Body of pancreas (tissue), 4 donors: ENCODE data around the gene CEP95.

Experiments used
- POLR2A ChIP-seq, 3 donors: fragments of 450-650 bp; IDR thresholded peaks; one replicate each; pipeline ENCODE4 v1.6.1; 2016; ENCODE audit warnings: antibody characterized with exemption in 3 of 3, mild to moderate bottlenecking in 2 of 3
- TF ChIP-seq, protein P1 (sequence below), 7 experiments: fragments of 450-650 bp in 4 of 7; fragments of 200-600 bp in 3 of 7; sonication (generic) in 3 of 7; IDR thresholded peaks; one replicate each; pipeline ENCODE4 v1.5.1; 2016 to 2019; ENCODE audit warnings: antibody characterized with exemption in 7 of 7

DNA sequence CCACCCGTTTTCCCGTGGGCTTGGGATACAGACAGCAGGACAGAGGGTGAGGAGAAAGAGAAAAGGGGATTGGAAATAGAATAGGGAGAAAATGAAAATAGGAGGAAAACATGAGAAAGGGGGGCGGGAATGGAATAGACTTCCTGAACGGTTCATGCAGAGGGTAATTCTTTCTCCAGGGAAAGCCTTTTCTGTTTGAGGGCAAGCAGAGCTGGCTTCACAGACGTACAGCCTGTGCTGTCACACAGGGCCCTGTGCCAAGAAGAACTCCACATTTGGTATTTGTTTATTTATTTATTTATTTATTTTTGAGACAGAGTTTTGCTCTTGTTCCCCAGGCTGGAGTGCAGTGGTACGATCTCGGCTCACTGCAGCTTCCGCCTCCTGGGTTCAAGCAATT lies 45.8 kb upstream of the CEP95 start:
- TF ChIP-seq, protein P1, sequence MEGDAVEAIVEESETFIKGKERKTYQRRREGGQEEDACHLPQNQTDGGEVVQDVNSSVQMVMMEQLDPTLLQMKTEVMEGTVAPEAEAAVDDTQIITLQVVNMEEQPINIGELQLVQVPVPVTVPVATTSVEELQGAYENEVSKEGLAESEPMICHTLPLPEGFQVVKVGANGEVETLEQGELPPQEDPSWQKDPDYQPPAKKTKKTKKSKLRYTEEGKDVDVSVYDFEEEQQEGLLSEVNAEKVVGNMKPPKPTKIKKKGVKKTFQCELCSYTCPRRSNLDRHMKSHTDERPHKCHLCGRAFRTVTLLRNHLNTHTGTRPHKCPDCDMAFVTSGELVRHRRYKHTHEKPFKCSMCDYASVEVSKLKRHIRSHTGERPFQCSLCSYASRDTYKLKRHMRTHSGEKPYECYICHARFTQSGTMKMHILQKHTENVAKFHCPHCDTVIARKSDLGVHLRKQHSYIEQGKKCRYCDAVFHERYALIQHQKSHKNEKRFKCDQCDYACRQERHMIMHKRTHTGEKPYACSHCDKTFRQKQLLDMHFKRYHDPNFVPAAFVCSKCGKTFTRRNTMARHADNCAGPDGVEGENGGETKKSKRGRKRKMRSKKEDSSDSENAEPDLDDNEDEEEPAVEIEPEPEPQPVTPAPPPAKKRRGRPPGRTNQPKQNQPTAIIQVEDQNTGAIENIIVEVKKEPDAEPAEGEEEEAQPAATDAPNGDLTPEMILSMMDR (IDR thresholded peaks at IDR 0.05), result no peak
- TF ChIP-seq POLR2A (IDR thresholded peaks at IDR 0.05), result no peak
